ENCODE results near the gene CBX1.

CBX1 gene

DNA sequence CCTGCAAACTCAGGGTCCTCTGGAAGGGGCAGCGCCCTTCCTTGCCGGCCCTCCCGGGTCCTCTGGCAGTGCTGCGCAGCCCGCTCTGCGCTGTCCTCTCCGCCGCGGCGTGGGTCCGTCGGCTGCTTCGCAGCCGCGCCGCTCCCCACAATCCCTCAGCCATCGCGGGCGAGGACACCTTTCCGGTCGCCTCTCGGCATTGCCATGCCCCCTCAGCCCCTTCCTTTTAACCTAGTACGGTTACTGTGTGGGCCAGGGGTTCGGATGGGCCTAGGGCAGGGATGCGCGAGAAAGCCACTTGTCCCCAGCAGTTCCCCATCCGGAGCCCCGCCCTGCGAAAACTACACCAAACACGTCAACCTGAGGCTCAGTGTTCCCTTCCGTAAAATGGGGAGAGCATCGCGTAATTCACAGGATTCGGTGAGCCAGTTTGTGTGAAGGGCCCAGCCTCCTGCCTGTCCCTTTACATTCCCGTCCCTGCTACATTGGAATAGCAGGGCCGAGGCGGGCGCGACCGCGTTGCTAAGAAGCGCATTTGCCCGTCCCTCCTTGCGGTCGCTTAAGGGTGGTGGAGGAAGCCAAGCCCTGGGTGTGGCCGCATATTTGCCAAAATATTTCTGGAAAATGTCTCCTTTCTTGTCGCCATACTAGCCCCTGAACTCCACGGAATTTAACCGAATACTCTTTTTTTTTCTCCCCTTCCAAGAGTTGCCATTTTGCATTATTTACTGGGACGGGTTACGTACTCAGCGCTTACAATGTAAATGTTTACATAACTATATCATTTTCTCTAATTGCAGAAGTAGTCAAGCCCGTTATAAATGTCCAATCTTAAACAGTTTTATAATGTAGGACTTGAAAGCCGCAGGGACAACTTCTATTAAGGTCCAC, 76.9 kb downstream of the CBX1 start:
- no peak for DNase-seq

DNA sequence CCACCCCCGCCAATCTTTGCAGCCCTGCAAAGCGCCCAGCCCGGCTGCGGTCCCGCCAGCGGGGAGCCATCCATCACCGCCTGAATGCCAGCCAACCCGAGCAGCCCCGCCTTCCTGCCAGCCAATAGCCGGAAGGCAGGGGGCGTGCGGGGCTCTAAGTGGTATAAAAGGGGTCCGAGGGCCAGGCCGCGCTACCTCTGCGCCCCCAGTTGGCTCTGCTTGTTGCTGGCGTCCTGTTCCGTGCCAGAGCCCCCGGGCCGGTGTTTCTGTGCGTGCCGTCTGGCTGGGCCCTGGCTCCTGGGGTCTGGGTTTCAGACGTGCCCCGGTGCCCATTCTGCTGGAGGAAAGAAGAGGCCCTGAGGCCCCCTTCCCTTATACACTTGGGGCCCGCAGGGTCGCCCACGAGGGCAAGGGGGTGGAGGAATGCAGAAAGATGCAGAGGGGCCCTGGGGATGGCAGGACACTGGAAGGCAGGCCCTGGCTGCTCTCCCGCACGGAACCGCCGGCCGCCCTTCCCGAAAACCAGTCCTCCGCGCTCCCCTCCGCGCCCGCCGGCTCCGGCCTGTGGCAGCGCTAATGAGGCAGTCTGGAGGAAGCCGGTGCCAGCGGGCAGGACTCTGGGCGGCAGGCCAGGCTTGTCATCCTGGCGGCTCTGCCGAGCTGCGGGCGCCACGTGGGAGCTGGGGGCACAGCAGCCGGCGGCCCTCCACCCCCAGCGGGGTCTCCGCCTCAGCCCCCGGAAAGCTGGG, 77.7 kb downstream of the CBX1 start:
- DNase-seq = peak; percentile 88

DNA sequence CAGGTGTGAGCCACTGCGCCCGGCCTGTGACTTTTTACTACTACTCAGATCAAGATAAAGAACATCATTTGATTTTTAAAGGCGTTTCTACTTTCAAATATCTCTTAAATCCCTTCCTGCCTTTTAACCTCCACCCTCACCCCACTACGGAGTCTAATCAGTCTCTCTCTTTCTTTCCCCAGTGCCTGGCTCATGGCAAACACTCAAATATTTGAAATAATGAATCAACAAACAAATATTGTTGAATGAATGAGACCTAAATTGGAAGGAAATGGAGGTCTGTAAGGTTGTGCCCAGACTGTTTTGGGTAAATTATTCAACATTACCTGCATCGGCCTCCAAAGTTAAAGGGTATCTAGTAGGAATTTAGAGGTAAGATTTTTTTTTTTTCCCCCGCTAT, 78.4 kb downstream of the CBX1 start:
- no peak for DNase-seq

DNA sequence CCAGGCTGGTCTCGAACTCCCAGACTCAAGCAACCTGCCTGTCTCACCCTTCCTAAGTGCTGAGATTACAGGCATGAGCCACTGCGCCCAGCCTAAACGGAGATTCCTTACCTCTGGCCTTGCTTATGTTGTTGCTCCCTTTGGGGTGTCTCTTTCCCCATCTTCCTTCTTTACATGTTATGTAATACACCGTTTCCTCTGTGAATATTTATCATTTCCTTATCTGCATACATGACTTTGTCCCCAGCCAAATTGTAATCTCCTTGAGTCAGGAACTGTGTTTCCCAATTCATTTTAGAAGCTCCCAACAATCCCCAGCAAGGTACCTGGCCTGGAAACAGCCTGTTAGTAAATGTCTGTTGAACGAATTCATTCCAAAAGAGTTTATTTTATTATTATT, 79.3 kb downstream of the CBX1 start:
- DNase-seq = no peak

Data from 8988T (cell line).